ENCODE results near the gene EDDM3A.

The EDDM3A gene

DNA sequence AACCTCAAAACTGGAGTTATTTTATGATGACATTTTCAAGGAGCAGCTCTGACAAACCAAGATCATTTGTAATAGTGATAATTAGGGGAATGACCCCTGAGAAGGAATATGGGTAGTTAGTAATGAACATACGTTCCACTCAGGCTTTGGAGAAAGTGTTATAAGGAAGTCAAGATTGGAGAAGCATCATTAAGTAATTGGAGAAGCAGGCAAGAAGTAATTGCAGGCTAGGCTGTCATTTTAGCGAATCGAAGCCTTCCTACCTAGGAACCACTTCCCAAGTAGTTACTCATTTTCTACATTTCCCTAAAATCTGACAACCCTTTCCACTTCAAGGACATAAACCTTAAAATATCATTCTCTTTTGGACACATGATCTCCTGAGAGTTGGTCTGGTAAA, 23.7 kb downstream of the EDDM3A start:
- H3K4me1 ChIP-seq = no peaks in the 10 kb centered on the region
- H2AFZ ChIP-seq = no peak overlapping the region
- H3K4me2 ChIP-seq (ENCODE audit: low read length) = no peak overlapping the region
- H3K36me3 ChIP-seq (ENCODE audit: control insufficient read depth, insufficient read depth, low read length) = no peaks in the 10 kb centered on the region
- no peak overlapping the region for H3K4me3 ChIP-seq (ENCODE audit: low read depth, low read length)
- H3K27me3 ChIP-seq (ENCODE audit: control insufficient read depth, insufficient read depth, low read length) = no peaks in the 10 kb centered on the region
- no peak overlapping the region for H3K27ac ChIP-seq
- TF ChIP-seq, protein P1, sequence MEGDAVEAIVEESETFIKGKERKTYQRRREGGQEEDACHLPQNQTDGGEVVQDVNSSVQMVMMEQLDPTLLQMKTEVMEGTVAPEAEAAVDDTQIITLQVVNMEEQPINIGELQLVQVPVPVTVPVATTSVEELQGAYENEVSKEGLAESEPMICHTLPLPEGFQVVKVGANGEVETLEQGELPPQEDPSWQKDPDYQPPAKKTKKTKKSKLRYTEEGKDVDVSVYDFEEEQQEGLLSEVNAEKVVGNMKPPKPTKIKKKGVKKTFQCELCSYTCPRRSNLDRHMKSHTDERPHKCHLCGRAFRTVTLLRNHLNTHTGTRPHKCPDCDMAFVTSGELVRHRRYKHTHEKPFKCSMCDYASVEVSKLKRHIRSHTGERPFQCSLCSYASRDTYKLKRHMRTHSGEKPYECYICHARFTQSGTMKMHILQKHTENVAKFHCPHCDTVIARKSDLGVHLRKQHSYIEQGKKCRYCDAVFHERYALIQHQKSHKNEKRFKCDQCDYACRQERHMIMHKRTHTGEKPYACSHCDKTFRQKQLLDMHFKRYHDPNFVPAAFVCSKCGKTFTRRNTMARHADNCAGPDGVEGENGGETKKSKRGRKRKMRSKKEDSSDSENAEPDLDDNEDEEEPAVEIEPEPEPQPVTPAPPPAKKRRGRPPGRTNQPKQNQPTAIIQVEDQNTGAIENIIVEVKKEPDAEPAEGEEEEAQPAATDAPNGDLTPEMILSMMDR (IDR thresholded peaks at IDR 0.05) = no peak
- H3K79me2 ChIP-seq = no peaks in the 10 kb centered on the region
- H3K9me3 ChIP-seq (ENCODE audit: control insufficient read depth, low read length) = no peaks in the 10 kb centered on the region
- no peak overlapping the region for H3K9ac ChIP-seq

GRCh38 chr14:20772650-20773049, 27.0 kb downstream of the EDDM3A start:
- Histone ChIP-seq H2AFZ (no peak overlapping the region), H3K4me1 (no peaks in the 10 kb centered on the region), H3K4me3 (ENCODE audit: low read depth, low read length) (no peak overlapping the region), H3K27ac (no peak overlapping the region), H3K79me2 (no peaks in the 10 kb centered on the region), H3K27me3 (ENCODE audit: control insufficient read depth, insufficient read depth, low read length) (no peaks in the 10 kb centered on the region), H3K9me3 (ENCODE audit: control insufficient read depth, low read length) (no peaks in the 10 kb centered on the region), H3K4me2 (ENCODE audit: low read length) (no peak overlapping the region), H3K9ac (no peak overlapping the region), H3K36me3 (ENCODE audit: control insufficient read depth, insufficient read depth, low read length) (no peaks in the 10 kb centered on the region)
- TF ChIP-seq, protein P1 (IDR thresholded peaks at IDR 0.05) = no peak

- no peak overlapping the region for H2AFZ ChIP-seq
- no peaks in the 10 kb centered on the region for H3K36me3 ChIP-seq (ENCODE audit: control insufficient read depth, insufficient read depth, low read length)
- no peaks in the 10 kb centered on the region for H3K9me3 ChIP-seq (ENCODE audit: control insufficient read depth, low read length)
- H3K4me2 ChIP-seq (ENCODE audit: low read length) = no peak overlapping the region
- no peaks in the 10 kb centered on the region for H3K4me1 ChIP-seq
- H3K27ac ChIP-seq = no peak overlapping the region
- no peak overlapping the region for H3K9ac ChIP-seq
- no peaks in the 10 kb centered on the region for H3K27me3 ChIP-seq (ENCODE audit: control insufficient read depth, insufficient read depth, low read length)
- H3K79me2 ChIP-seq = no peaks in the 10 kb centered on the region
- TF ChIP-seq, protein P1 (IDR thresholded peaks at IDR 0.05) = no peak
- no peak overlapping the region for H3K4me3 ChIP-seq (ENCODE audit: low read depth, low read length)
Observed at GRCh38 chr14:20774258-20774824, 28.7 kb downstream of the EDDM3A start.

DNA sequence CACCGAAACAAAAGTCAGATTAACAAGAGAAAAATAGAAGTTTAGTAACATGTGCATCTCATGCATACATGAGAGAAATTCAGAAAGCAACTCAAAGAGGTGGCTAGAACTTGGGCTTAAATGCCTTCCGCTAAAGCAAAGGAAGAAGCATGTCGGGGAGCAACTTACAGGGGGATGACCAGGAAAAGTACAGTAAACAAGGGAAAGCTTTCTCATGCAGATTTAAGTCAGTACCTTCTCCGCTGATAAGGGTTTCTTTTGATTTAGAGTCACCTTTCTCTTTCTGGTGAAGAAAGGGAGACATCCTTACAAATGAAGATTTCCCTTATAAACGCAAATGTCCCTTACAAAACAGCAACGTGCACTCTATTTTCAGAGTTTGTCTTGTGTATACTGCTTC, 29.4 kb downstream of the EDDM3A start:
- H3K79me2 ChIP-seq = no peaks in the 10 kb centered on the region
- TF ChIP-seq, protein P1 (IDR thresholded peaks at IDR 0.05) = no peak
- no peaks in the 10 kb centered on the region for H3K4me1 ChIP-seq
- H3K9ac ChIP-seq = no peak overlapping the region
- no peaks in the 10 kb centered on the region for H3K9me3 ChIP-seq (ENCODE audit: control insufficient read depth, low read length)
- H3K27me3 ChIP-seq (ENCODE audit: control insufficient read depth, insufficient read depth, low read length) = no peaks in the 10 kb centered on the region
- H3K4me2 ChIP-seq (ENCODE audit: low read length) = no peak overlapping the region
- no peak overlapping the region for H3K27ac ChIP-seq
- H2AFZ ChIP-seq = no peak overlapping the region
- H3K36me3 ChIP-seq (ENCODE audit: control insufficient read depth, insufficient read depth, low read length) = no peaks in the 10 kb centered on the region
- no peak overlapping the region for H3K4me3 ChIP-seq (ENCODE audit: low read depth, low read length)

- H3K4me2 ChIP-seq (ENCODE audit: low read length) = no peak overlapping the region
- no peaks in the 10 kb centered on the region for H3K36me3 ChIP-seq (ENCODE audit: control insufficient read depth, insufficient read depth, low read length)
- no peak overlapping the region for H3K4me3 ChIP-seq (ENCODE audit: low read depth, low read length)
- H3K27me3 ChIP-seq (ENCODE audit: control insufficient read depth, insufficient read depth, low read length) = no peaks in the 10 kb centered on the region
- no peaks in the 10 kb centered on the region for H3K9me3 ChIP-seq (ENCODE audit: control insufficient read depth, low read length)
- H3K79me2 ChIP-seq = no peaks in the 10 kb centered on the region
- H3K9ac ChIP-seq = no peak overlapping the region
- TF ChIP-seq, protein P1 (IDR thresholded peaks at IDR 0.05) = no peak
- H3K4me1 ChIP-seq = no peaks in the 10 kb centered on the region
- H3K27ac ChIP-seq = no peak overlapping the region
- H2AFZ ChIP-seq = no peak overlapping the region
Observed at GRCh38 chr14:20775901-20776300, 30.2 kb downstream of the EDDM3A start.
